CD4-positive, alpha-beta T cell treated with Interleukin-1 beta for 1 hour (primary cell): Measurements from ENCODE around the gene PLCL1.

Source experiments
- DNase-seq, 2 donors: peaks; one replicate each; pipeline ENCODE4 v3.0.0-alpha.2; 2020 to 2022

PLCL1 gene

DNA sequence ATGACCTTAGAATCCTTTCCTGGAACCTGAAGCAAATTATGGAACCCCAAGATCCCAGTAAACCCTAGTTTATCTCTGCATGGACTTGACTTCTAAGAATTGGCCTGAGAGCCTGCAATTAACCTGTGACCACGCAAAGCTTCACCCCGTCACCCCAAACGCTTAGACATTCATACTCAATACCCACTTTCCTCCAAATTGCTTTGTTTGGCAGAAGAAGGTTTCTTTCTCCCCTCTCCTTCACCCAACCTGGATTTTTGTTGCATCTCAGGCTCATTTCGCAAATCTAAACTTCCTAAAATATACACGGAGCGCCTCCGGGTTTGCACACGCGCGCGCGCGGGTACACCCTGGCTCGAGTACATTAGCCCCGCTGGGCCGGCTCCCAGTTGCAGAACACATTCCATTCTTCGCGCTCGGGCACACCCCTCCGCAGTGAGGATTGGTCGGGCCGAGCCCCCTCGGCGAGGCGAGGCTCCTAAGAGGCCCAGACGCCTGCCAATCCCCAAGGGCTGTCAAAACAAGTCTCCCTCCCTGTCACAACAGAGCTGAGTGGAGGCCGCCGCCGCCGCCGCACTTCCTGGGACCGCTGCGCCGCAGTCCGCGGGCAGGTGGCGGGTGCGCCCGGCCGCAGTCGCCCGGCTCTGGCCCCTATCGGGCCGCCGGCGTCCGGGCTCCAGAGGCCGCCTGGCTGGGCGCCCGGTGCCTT is at the start of gene PLCL1:
Gene PLCL1 (plus strand): TSS at position 545 of the 709 bp plus-strand sequence.
- peak; percentile 90 to 92 for DNase-seq

DNA sequence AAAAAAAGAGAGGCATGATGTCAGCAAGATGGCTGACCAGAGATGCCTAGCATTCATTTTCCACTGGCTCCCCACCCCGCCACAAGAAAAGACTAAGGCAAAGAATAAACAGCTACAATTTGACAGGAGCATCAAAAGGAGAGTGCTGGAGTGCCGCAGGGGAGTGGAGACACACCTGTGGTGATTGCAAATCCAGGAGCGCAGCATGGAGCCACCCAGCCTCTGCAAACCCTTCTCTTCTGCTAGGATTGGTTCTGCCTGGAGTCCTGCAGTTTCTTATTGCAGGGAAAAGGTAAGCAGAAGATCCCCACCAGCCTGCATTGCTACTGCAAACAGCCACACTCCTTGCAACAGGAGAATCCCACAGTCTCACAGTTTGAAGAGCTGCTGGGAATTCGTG is 45.4 kb upstream of the PLCL1 start:
- DNase-seq = no peak

DNA sequence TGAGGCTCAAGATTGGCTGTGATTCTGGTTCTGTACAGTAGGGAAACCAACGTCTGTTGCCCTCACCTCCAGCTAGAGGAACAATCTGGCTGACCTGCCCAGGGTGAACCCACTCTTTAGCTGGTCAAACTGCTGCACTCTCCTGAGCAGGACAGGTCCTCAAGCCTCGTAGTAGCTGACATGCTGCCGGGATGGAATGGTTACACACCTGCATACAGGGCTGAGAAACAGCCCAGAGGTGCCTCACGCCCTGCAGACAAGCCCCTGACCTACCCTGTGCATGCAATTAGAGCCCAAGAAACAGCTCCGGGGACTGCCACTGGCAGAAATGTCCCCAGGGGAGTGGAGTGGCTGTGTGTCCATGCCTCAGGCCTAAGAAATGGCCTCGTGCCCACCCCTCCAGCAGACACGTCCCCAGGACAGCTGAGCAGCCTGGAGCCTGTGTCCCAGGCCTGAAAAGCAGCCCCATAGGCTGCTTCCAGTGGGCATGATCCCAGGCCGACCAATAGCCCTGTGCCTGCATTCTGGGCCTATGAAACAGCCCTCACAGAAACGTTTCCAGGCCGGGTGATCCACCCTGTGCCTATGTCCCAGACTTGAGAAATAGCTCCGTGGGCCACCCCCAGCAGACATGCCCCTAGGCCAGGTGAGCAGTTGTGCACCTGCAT is 44.6 kb upstream of the PLCL1 start:
- no peak for DNase-seq

GRCh38 chr2:197760293-197760657 is 44.1 kb upstream of the PLCL1 start:
- DNase-seq = no peak

- peak in 1 of 2 donors; percentile 48 for DNase-seq
These were observed 26.5 kb upstream of the PLCL1 start for GRCh38 chr2:197777823-197778407.

GRCh38 chr2:197779261-197779660 is 25.1 kb upstream of the PLCL1 start:
- DNase-seq = no peak

DNA sequence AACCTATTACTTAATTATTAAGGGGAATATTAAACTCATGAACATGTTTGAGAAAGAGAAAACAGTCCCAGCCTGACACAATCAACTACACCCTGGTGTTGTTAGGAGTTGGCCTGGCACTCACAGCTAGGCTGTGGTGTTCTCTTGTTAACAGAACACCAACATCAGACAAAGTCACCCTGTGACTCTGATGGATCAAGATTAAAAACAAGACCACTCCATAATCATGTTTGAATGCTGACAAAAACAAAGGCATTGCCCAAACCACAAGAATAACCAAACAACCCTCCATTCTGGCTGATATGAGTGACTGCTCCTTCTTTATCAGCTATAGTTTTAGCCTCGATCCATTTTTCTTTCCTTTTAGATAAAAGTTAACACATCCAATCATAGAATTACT is 22.3 kb upstream of the PLCL1 start:
- no peak for DNase-seq

- no peak for DNase-seq
These were observed 19.1 kb upstream of the PLCL1 start, which contains the start of gene BOLL for GRCh38 chr2:197784956-197785941. Gene BOLL, minus strand, starts transcription at chr2:197785319. Its CDS starts 3,469 bp downstream, at chr2:197781850.

DNA sequence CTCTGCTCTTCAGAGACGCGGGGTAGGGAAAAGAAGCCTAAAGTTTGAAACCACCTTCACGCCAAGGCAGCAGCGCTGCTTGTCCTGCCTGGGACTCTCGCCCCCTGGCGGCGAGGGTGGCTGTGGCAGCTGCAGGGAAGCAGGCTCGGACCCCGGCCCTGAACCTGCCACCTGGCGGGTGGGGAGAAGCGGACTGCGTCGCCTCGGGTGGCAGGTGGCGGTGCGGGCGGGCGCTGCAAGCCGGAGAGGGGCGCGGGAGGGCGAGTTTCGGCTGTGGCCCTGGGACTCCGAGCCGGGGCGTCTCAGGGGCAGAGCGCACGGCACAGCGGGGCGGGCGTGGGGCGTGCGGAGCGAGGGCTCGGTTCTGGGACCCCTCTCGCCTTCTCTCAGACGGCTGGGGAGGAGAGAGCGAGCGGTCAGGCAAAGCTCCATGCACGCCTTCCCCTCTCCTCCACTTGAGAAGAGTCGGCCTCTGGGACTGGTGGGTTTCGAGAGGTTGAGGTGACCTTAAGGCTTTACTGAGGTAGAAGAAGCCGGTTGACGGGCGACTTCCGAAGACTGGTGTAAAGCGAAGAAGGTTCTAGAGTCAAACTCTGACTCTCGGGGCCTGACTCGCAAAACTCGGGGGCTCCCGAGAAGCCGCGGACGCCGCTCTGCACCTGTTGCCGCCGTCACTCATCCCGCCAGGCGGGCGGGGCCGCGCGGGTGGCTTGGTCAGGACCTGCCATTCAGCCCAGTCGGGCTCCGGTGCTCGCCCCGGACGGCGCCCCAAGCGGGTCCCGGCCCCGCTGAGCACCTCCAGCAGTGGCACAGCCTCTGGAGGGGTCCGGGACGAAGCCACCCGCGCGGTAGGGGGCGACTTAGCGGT is 18.1 kb upstream of the PLCL1 start:
- DNase-seq = peak; percentile 58 to 61

- DNase-seq = no peak
These were observed 10.9 kb upstream of the PLCL1 start for GRCh38 chr2:197793456-197793855.

DNA sequence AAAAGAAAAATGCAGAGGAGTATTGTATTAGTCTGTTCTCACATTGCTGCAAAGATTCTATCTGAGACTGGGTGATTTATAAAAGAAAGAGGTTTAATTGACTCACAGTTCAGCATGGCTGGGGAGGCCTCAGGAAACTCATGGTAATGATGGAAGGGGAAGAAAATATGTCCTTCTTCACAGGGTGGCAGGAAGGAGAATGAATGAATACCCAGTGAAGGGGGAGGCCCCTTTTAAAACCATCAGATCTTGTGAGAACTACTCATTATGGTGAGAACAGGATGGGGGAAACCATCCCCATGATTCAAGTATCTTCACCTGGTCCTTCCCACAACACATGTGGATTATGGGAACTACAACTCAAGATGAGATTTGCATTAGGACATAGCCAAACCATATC is 9.1 kb upstream of the PLCL1 start:
- DNase-seq = no peak

DNA sequence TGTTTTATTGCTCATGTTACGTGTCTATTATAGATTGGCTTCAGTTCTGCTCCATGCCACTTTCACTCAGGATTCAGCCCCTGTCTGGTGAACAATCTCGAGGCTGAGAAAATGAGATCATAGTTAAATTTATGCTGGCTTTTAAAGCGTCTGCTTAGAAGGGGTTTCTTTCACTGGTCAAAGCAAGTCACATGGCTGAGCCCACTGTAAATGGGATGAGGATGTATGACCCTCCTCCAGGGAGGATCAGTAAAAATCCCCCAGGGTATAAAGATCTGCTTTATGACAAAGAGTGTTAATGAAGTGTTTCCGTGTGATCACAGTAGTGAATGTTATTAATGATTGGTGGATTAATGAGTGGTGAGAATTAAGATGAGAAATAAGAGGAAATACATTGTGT is 6.2 kb upstream of the PLCL1 start:
- no peak for DNase-seq

- no peak for DNase-seq
These were observed 5.3 kb upstream of the PLCL1 start for GRCh38 chr2:197799068-197799467.

GRCh38 chr2:197800091-197800490 is 4.3 kb upstream of the PLCL1 start:
- DNase-seq = no peak

GRCh38 chr2:197801033-197801432 is 3.4 kb upstream of the PLCL1 start:
- DNase-seq = no peak

DNA sequence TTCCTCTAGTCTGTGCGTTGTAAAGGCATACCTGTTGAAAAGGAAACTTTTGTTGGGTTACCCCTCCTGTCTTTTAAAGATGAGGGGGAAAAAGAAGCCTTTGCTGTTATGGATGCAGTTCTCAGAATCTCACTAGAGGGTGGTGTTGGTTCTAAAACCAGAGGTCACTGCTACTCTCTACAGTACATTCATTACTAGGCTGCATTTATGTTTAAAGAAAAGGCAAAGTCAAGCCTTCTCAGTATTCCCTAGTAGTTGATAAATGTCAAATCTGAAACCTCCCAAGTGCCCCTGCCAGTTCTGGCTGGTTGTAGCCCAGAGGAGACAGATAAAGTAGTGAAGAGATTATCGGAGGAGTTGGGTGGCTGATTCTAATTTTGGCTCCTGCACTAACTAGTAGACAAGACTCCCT is 1.4 kb upstream of the PLCL1 start:
- DNase-seq = peak; percentile 25 to 66

- DNase-seq = peak; percentile 16 to 25
These were observed 643 bp downstream of the PLCL1 start for GRCh38 chr2:197804758-197805714.

- DNase-seq = no peak
These were observed 1.6 kb downstream of the PLCL1 start for GRCh38 chr2:197805715-197806633.

GRCh38 chr2:197809064-197809463 is 4.7 kb downstream of the PLCL1 start:
- DNase-seq = no peak

DNA sequence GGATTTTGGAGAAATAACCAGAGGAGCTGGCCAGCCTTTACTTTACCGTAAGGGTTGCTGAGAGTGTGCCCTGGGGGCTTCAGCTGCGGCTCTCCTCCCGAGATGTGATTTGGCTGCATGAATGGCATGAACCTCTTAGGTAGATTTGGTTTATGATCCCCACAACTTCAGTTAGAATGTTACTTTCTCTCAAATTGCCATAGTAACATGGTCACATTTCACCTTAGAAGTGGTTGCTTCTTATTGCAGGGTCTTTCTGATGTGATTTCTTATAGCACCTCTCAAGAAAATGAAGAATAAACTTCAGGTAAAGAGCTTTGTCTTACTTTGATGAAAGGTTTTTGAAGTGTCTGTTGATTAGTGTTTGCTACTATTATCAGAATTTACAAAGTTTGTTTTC is 5.6 kb downstream of the PLCL1 start:
- no peak for DNase-seq
